ENCODE measurements around the gene CST9. TPM values are rescaled to one million over a fixed set of nuclear protein-coding genes. Genes with fewer than 3 reads are reported as not detected.

CST9 gene
- total RNA-seq, 4 donors from 2014 or later: not detected

DNA sequence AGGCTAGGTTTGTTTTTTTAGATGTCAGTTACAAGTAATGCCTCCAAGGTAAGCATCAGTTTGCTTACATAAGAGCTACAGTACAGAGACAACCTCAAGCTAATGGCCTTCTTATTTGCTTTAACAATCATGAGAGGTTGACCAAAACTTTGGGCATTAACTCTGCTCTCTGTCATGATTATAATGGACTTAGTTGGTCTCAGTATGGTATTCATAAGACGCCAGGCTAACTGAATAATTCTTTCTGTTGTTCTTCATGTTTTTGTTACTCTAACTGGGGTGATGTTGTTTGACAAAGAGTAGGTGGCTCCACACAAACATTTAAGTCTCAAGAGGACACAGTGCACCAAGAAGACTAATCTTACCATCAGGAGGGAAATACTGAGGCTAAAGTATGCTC is 9.8 kb downstream of the CST9 start:
- H3K9me3 ChIP-seq: no peaks in the 10 kb centered on the region
- DNase-seq (no peak), ATAC-seq (no peak)
- no peaks in the 10 kb centered on the region for H3K36me3 ChIP-seq
- H3K4me3 ChIP-seq: no peak overlapping the region
- no peak overlapping the region for H3K27ac ChIP-seq
- in situ Hi-C loops (cut with MboI; ENCODE audit: low sequenced_read_pairs in 4 of 4): no loop called here
- intact Hi-C loops (cut with DNase I; ENCODE audit: low total_unique reads): no loop called here
- no peak for TF ChIP-seq POLR2A (IDR thresholded peaks at IDR 0.05)
- TF ChIP-seq, protein P1, sequence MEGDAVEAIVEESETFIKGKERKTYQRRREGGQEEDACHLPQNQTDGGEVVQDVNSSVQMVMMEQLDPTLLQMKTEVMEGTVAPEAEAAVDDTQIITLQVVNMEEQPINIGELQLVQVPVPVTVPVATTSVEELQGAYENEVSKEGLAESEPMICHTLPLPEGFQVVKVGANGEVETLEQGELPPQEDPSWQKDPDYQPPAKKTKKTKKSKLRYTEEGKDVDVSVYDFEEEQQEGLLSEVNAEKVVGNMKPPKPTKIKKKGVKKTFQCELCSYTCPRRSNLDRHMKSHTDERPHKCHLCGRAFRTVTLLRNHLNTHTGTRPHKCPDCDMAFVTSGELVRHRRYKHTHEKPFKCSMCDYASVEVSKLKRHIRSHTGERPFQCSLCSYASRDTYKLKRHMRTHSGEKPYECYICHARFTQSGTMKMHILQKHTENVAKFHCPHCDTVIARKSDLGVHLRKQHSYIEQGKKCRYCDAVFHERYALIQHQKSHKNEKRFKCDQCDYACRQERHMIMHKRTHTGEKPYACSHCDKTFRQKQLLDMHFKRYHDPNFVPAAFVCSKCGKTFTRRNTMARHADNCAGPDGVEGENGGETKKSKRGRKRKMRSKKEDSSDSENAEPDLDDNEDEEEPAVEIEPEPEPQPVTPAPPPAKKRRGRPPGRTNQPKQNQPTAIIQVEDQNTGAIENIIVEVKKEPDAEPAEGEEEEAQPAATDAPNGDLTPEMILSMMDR (IDR thresholded peaks at IDR 0.05 in 4 of 5, conservative IDR thresholded peaks at IDR 0.05 in 1 of 5): no peak
- no peaks in the 10 kb centered on the region for H3K27me3 ChIP-seq
- no peaks in the 10 kb centered on the region for H3K4me1 ChIP-seq

DNA sequence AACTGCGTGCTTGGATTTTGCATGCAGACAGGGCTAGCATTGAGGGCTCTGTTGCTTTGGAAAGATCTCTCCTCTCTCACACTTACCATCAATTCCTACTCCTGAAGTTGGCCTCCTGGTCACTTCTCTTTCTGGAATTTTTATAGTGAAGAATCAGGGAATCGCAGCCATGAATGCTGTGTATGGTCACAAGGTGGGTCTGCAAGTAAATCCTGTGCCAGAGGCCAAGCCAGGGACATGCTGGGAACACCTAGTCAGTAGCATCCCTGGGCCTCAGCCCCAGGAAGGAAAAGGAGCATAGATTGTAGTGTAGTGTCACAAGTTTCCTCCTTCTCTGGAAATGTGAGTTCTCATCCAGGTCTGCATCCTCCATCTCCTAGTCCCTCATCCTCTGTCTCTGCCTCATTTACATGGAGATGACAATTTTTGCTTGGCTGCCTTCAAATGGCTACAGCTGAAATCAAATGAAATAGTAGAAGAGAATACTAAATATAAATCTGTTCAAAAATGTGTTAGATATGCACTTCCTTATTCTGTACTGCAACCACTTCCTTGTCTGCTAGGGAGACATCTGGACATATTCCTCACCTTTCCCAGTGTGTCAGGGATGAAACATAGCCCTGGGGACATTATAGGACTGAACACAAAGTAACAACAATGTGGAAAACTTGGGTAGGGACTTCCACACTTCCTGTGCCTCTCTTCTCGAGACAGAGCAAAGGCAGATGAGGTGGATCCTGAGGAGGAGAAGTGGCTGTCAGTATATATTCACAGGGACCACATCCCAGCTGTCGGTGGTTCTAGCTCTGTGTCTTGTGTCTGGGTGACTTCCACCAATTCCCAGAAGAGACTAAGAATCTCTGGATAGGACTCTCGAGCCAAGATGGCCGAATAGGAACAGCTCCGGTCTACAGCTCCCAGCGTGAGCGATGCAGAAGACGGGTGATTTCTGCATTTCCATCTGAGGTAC is 17.0 kb downstream of the CST9 start:
- Histone ChIP-seq H3K4me1 (no peaks in the 10 kb centered on the region), H3K27me3 (no peaks in the 10 kb centered on the region), H3K36me3 (no peaks in the 10 kb centered on the region), H3K9me3 (no peaks in the 10 kb centered on the region), H3K27ac (no peak overlapping the region), H3K4me3 (no peak overlapping the region)
- no peak for TF ChIP-seq POLR2A (IDR thresholded peaks at IDR 0.05)
- TF ChIP-seq, protein P1 (IDR thresholded peaks at IDR 0.05 in 4 of 5, conservative IDR thresholded peaks at IDR 0.05 in 1 of 5): no peak
- DNase-seq: no peak
- in situ Hi-C loops (cut with MboI; ENCODE audit: low sequenced_read_pairs in 4 of 4) (no loop called here), intact Hi-C loops (cut with DNase I; ENCODE audit: low total_unique reads) (no loop called here)
- no peak for ATAC-seq

DNA sequence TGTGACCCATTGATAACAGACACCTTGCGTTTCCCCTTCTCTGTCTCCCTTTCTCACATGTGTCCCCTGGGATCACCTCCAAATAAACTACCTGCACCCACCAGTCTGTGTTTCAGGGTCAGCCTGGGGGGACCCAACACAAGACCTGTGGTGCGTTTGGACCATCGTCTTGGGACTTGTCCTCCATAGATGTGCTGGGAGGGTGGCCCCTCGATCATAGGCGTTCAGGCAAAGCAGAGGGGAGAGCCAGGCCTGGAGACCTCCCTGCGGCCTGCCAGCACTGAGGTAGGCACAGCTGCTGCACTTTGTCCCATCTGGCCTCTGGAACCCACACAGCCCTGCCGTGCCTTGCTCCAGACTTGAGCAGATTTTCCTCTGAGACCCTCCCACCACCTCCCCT is 18.1 kb downstream of the CST9 start:
- H3K27ac ChIP-seq: no peak overlapping the region
- no peak for DNase-seq
- H3K27me3 ChIP-seq: no peaks in the 10 kb centered on the region
- no peak for ATAC-seq
- intact Hi-C loops (cut with DNase I; ENCODE audit: low total_unique reads) (no loop called here), in situ Hi-C loops (cut with MboI; ENCODE audit: low sequenced_read_pairs in 4 of 4) (no loop called here)
- TF ChIP-seq, protein P1 (IDR thresholded peaks at IDR 0.05 in 4 of 5, conservative IDR thresholded peaks at IDR 0.05 in 1 of 5): no peak
- TF ChIP-seq POLR2A (IDR thresholded peaks at IDR 0.05): no peak
- no peaks in the 10 kb centered on the region for H3K9me3 ChIP-seq
- no peaks in the 10 kb centered on the region for H3K4me1 ChIP-seq
- no peaks in the 10 kb centered on the region for H3K36me3 ChIP-seq
- no peak overlapping the region for H3K4me3 ChIP-seq

DNA sequence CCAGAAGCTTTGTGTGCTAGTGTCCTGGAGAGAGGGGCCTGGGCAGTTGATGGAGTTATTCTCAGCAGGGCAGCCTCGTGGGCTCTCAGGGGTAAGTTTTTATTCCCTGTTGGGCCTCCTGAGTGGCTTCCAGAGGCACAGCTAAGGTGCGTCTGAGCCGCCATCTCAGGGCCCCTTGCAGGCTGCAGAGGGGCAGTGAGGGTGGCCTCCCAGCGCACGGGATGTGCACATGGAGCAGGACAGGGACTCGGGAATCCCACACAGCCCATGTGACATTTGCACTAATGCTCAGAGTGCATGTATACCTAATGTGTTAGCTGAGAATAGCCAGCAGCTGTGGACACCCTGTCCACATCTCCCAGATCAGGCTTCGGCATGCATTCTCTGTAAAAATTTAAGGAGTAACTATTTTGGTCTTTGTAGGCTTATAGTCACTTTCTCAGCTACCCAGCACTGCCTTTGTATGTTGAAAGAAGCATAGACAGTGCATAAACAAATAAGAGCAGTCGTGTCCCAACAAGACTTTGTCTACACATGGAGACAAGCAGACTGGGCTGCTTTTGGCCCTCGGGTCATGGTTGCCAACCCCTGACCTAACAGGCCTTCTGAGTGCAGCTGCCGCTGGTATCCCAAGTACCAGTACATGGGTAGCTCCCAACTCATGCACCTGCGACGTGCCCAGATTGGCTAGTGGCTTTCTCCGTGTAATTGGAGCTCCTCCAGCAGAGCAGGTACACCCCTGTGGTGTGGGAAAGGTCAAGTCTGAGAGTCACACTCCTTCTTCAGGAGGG is 18.8 kb downstream of the CST9 start:
- DNase-seq (no peak), ATAC-seq (no peak)
- in situ Hi-C loops (cut with MboI; ENCODE audit: low sequenced_read_pairs in 4 of 4): no loop called here
- Histone ChIP-seq H3K27me3 (no peaks in the 10 kb centered on the region), H3K9me3 (no peaks in the 10 kb centered on the region), H3K4me3 (no peak overlapping the region), H3K4me1 (no peaks in the 10 kb centered on the region), H3K36me3 (no peaks in the 10 kb centered on the region), H3K27ac (no peak overlapping the region)
- TF ChIP-seq POLR2A (IDR thresholded peaks at IDR 0.05): no peak
- TF ChIP-seq, protein P1 (IDR thresholded peaks at IDR 0.05 in 4 of 5, conservative IDR thresholded peaks at IDR 0.05 in 1 of 5): no peak
- intact Hi-C loops (cut with DNase I; ENCODE audit: low total_unique reads): no loop called here

Data from gastrocnemius medialis (tissue), 4 donors.